ENCODE measurements around the gene PTMS.

DNA sequence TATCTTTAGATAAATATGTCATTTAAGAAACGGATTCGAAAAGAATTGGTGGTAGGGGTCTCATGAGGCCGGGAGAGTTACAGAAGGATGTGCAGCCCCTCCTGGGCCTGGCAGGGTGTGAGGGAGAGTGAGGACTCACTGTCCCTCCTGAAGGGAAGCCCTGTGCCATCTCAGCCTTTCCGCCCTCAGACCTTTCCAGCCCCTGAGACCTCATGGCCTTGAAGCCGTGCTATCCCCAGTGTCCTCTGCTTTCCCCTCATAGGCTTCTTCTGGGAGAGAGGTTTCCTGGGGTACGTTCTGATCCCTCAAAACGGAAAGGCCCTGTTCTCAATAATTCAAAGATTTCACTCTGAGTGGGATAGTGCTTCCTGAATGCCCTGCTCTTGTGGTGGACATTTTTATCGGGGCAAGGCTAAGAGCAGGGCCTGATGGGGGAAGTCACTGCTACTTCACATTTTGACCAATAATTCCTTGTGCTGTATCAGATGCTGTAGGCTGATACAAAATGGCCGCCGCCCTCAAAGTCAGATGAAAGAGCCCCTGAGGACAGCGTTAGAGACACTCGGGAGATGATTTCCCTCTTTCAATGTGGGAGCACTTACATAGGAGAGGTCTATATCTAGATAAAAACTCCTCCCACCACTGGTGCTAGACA lies 24.5 kb downstream of the PTMS start:
- TF ChIP-seq, protein P1, sequence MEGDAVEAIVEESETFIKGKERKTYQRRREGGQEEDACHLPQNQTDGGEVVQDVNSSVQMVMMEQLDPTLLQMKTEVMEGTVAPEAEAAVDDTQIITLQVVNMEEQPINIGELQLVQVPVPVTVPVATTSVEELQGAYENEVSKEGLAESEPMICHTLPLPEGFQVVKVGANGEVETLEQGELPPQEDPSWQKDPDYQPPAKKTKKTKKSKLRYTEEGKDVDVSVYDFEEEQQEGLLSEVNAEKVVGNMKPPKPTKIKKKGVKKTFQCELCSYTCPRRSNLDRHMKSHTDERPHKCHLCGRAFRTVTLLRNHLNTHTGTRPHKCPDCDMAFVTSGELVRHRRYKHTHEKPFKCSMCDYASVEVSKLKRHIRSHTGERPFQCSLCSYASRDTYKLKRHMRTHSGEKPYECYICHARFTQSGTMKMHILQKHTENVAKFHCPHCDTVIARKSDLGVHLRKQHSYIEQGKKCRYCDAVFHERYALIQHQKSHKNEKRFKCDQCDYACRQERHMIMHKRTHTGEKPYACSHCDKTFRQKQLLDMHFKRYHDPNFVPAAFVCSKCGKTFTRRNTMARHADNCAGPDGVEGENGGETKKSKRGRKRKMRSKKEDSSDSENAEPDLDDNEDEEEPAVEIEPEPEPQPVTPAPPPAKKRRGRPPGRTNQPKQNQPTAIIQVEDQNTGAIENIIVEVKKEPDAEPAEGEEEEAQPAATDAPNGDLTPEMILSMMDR (IDR thresholded peaks at IDR 0.05) = no peak
- TF ChIP-seq POLR2A (IDR thresholded peaks at IDR 0.05) = no peak

Measured in Peyer's patch (tissue), 4 donors.